Activated T-cell treated with anti-CD3 and anti-CD28 coated beads, Interleukin-2, amount 50 U/mL, for 1 hour (primary cell): Measurements from ENCODE around the gene FAM20C.

Experiments used
- DNase-seq: peaks from one replicate; pipeline ENCODE4 v3.0.0-alpha.2; 2020

FAM20C gene

GRCh38 chr7:211033-211714 is 18.8 kb downstream of the FAM20C start:
- DNase-seq, result no peak

DNA sequence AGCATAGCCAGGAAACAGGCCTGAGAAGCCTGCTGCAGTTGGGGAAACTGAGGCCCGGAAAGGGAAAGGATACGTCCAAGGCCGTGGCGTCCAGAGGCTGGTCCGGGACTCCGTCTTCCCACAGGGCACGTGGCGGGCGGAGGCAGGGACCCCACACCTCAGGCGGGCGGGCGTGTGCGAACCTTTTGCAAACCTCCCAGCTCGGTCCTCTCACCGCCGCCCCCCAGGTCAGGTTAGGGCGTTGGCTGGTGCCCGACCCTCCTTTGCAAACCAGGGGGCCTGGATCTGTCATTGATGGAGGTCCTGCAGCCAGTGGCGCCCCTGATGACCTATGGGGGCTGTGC is 19.3 kb downstream of the FAM20C start:
- no peak for DNase-seq

DNA sequence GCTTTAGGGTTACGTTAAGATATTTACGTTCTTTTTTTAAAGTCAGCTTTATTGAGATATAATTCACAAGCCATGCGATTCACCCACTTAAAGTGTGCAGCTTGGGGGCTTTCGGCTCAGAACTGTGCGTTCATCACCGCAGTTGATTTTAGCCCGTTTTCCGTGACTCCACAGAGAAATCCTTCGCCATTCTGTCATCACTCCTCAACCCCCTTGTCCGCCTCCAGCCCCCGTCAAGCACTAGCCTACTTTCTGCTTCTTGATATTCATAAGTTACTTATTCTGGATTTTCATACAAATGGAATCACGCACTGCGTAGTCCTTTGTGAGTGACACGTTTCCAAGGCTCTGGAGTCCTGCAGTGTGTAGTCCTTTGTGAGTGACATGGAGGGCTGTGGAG is 20.4 kb downstream of the FAM20C start:
- DNase-seq, result no peak

DNA sequence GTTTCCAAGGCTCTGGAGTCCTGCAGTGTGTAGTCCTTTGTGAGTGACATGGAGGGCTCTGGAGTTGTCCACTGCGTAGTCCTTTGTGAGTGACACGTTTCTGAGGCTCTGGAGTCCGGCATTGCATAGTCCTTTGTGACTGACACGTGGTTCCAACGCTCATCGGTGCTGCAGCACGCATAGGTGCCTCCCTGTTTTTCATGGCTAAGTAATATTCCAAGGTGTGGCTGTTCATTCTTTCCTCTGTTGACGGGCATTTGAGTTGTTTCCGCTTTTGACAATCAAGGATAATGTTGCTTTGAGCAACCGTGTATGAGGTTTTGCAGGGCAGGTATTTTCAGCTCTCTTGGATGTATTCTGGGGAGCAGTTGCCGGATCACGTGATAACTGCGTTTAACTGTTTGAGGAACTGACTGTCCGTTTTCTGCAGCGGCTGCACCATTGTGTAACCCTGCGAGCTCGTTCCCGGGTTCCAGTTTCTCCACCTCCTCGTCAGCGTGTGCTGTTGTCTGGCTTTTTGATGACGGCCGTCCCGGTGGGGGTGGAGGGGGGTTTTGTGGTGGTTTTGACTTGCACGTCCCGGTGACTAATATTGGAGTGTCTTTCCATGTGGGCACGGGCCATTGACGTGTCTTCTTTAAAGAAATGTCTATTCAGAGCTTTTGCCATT is 21.1 kb downstream of the FAM20C start:
- DNase-seq, result no peak

- no peak for DNase-seq
Measured at GRCh38 chr7:214410-215212, 22.2 kb downstream of the FAM20C start.

- DNase-seq, result no peak
Measured at GRCh38 chr7:216360-217300, 24.3 kb downstream of the FAM20C start.

DNA sequence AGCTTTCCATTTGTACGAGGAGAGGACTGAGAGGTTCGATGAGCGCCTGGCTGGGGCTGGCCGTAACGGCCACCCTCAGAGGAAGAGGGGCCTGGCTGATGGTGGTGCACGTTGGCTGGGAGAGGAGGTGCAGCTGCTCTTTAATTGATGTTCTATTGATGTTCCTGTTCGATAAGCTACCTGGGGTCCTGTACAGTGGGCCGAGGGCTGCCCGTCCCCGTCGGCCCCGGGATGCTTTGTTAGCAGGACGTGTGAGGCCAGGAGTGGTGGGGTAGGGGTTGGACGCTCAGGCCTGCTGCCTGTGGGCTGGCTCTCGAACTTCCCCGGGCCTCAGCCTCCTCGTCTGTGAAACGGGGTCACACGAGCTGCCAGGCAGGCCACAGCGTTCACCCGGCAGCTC is 25.4 kb downstream of the FAM20C start:
- DNase-seq, result no peak

GRCh38 chr7:218316-218715 is 25.9 kb downstream of the FAM20C start:
- DNase-seq, result no peak

DNA sequence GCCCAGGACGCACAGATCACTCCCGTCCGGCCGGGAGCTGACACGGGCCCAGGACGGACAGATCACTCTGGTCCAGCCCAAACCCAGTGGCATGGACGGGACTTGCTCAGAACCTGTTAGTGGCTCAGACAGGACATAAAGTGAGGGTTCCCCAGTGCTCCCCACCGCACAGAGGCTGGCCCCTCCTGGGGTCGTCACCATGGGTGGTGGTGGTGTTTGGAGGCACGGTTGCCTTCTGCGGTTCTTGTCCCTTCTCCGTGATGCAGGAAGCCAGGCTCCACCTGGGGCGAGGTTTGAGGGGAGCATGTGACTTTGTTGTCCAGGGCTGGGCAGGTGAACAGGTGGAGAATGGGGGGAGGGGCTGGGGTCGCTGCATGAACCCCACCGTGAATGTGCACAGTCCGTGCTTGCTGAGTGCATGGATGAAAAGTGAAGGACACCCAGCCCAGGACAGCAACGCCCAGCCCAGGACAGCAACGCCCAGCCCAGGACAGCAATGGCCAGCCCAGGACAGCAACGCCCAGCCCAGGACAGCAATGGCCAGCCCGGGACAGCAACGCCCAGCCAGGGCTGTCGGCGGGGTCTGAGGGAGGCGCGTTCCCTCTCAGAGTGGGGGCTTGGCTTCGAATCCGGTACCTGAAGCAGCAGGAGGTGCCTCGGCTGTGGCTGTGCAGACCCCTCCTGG is 26.7 kb downstream of the FAM20C start:
- DNase-seq, result no peak

GRCh38 chr7:219581-220150 is 27.3 kb downstream of the FAM20C start:
- DNase-seq, result no peak

DNA sequence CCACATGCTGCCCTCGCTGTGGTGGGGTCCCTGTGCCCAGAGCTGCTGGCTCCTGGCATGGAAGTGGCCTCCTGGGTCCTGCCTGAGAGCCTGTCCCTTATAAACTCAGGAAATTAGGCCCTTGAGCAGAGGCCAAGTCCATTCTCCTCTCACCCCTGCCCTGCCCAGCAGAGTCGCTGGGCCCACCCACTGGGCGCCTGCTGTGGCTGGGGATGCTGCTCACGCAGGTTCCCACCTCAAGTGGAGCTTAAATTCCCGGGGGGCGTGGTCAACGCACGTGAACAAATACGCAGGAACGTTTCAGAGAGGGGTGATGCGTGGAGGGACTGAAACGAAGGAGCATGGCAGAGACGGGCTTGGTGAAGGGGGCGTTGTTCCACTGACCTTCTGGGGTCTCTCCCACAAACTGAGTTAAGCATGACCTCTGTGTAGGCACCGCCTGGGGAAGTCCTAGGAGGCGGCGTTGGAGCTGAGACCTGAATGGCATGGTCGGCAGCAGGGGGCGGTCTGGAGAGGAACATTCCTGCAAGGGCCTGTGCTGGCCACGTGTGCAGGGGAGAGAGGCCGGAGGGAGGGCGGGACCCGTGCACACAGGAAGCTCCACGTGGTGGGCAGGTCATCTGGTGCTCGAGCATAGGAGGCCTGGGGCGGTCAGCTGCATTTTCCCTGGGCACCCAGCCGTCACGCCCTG is 27.9 kb downstream of the FAM20C start:
- no peak for DNase-seq

GRCh38 chr7:221978-222715 is 29.8 kb downstream of the FAM20C start:
- no peak for DNase-seq

DNA sequence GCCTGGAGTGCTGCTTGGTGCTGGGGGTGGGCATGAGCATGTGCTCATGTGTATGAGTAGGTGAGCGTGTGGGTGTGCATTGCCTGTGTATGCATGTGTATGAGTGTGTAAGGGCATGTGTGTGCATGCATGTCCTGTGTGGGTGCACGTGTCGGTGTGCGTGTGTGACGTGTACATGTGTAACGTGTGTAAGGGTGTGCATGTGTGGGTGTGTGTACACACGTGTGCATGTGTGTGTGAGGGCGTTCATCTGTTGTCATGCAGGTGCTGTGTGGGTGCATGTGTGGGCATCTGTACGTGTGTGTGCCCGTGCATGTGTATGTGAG is 30.3 kb downstream of the FAM20C start:
- DNase-seq, result no peak

DNA sequence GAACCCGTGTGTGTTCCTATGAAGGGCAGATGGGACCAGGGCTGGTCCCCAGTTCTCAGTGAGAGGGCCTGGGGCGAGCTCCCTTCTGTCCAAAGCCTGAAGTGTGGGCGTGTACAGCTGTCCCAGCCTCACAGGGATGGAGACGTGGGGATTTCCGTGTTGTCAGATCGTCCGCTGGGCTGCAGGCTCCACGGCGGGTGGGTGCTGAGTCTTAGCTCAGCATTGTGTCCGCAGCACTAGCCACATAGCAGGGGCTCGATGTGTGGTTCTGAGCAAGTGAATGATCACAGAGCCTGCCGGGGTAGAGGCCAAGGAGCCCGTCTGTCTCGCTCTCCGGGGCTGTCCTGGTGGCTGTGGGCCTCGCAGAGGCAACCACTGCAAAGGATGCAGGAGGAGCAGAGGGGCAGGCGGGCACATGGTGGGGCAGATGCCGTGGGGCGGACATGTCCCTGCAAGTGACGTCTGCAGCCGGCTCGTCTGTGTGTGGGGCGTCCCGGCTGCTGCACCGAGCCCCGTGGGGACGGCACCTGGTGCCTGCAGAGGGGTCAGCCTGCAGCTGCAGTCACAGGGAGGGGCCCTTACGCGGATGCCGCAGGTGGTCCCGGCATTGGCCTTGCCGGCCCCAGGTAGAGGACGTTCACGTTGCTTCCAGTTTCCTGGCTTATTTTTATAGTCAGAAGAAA is 30.9 kb downstream of the FAM20C start:
- DNase-seq, result no peak

DNA sequence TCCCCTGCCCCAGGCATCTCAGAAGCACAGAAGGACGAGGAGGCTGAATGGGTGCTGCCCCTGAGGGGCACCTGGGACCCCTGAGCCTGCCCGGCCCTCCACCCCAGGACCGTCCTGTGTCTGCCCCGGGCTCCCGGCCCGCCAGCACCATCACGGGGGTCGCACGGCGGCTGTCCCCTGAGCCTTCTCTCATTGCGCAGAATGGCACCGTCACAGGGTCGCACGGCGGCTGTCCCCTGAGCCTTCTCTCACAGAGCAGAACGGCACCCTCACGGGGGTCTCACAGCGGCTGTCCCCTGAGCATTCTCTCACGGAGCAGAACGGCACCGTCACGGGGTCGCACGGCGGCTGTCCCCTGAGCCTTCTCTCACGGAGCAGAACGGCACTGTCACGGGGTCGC is 31.5 kb downstream of the FAM20C start:
- no peak for DNase-seq

DNA sequence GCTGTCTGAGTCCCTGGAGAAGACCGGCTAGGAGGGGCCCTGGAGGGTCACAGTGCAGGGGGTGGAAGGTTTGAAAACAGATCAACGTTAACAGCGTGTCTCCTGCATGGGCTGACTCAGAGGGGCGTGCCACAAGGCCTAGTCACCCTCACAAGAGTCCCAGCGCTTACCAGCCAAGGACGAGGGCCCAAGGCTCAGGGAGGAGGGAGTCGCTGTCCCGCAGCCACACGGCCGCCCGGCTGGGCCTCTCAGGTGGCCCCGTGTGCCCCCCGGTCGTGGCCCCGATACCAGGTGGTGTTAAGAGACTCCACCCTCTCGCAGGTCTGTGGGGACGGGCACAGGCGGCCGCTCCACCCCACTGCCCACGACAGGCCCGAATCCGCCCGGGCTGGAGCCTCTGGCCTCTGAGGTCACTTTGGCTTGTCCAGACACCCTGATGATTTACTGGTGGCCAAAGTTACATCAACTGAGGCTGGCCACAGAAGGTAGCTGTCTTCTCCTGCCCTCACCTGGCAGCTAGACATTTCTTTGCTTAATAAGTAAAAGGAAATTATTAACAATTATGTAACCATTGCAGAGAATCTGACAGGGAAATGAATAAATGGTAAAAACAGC is 34.0 kb downstream of the FAM20C start:
- DNase-seq, result no peak

- DNase-seq, result no peak
Measured at GRCh38 chr7:227926-228325, 35.6 kb downstream of the FAM20C start.

DNA sequence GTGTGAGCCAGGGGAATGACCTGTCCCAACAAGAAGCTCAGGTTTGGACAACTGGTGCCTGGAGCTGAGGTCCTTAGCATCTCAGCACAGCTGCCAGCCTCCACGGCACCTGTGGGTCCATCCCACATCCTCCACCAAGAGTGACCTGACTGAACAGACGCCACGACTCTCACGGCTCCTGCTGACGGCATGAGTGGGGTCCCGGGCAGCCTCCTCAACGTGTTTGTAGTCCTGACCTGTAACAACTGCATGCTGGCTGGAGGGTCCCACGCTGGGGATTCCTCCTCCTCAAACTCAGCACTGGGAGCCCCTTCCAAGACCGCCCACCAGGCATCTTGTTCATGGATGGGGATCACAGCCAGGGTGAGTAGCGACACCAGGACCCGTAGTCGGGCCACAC is 36.2 kb downstream of the FAM20C start:
- DNase-seq, result no peak

- DNase-seq, result no peak
Measured at GRCh38 chr7:229184-229964, 37.0 kb downstream of the FAM20C start.
